Measurements from ENCODE around the gene MXI1.

The MXI1 gene

DNA sequence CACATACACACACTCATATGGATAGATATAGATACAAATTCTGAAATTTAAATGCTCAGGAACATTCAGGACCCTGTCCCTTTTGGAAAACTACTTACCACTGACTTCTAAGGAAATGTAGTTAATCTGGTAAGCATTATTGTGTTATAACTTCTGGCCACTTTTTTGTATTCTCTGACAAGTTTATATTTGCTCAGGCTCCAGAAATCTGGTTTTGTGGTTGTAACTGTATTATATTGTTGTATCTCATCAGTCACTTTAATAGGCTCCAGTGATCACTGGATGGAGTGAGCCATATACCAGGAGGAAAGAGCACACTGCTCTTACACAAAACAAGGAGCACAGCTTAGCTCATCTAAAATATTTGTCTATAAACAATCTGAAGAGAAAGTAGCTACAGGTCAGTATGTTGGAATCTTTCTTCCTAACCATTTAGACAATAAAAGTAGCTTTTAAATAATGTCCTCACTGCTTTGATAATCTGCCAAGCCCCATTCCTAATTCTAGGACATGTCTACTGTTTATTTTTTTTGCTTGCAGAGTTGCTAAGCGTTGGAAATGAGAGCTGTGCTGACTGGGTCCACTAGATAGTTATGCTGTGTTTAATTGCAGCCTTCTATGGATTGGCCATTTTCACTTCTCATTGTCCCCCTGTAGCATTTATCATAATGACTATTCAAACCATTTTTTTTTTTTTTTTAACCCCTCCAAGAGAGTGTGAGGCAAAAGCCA is 53.5 kb downstream of the MXI1 start:
- TF ChIP-seq GABPA (IDR thresholded peaks at IDR 0.05; ENCODE audit: low read depth) (no peak), SPI1 (IDR thresholded peaks at IDR 0.05; ENCODE audit: borderline replicate concordance, low read depth) (no peak), POLR2AphosphoS5 (IDR thresholded peaks at IDR 0.05; ENCODE audit: low read depth) (no peak)
- TF ChIP-seq, protein P1, sequence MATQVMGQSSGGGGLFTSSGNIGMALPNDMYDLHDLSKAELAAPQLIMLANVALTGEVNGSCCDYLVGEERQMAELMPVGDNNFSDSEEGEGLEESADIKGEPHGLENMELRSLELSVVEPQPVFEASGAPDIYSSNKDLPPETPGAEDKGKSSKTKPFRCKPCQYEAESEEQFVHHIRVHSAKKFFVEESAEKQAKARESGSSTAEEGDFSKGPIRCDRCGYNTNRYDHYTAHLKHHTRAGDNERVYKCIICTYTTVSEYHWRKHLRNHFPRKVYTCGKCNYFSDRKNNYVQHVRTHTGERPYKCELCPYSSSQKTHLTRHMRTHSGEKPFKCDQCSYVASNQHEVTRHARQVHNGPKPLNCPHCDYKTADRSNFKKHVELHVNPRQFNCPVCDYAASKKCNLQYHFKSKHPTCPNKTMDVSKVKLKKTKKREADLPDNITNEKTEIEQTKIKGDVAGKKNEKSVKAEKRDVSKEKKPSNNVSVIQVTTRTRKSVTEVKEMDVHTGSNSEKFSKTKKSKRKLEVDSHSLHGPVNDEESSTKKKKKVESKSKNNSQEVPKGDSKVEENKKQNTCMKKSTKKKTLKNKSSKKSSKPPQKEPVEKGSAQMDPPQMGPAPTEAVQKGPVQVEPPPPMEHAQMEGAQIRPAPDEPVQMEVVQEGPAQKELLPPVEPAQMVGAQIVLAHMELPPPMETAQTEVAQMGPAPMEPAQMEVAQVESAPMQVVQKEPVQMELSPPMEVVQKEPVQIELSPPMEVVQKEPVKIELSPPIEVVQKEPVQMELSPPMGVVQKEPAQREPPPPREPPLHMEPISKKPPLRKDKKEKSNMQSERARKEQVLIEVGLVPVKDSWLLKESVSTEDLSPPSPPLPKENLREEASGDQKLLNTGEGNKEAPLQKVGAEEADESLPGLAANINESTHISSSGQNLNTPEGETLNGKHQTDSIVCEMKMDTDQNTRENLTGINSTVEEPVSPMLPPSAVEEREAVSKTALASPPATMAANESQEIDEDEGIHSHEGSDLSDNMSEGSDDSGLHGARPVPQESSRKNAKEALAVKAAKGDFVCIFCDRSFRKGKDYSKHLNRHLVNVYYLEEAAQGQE (IDR thresholded peaks at IDR 0.05; ENCODE audit: insufficient replicate concordance, low read depth) = no peak
- TF ChIP-seq, protein P2, sequence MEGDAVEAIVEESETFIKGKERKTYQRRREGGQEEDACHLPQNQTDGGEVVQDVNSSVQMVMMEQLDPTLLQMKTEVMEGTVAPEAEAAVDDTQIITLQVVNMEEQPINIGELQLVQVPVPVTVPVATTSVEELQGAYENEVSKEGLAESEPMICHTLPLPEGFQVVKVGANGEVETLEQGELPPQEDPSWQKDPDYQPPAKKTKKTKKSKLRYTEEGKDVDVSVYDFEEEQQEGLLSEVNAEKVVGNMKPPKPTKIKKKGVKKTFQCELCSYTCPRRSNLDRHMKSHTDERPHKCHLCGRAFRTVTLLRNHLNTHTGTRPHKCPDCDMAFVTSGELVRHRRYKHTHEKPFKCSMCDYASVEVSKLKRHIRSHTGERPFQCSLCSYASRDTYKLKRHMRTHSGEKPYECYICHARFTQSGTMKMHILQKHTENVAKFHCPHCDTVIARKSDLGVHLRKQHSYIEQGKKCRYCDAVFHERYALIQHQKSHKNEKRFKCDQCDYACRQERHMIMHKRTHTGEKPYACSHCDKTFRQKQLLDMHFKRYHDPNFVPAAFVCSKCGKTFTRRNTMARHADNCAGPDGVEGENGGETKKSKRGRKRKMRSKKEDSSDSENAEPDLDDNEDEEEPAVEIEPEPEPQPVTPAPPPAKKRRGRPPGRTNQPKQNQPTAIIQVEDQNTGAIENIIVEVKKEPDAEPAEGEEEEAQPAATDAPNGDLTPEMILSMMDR (IDR thresholded peaks at IDR 0.05; ENCODE audit: insufficient read depth, low read length) = no peak
- DNase-seq (ENCODE audit: low read depth in 1 of 2, low spot score in 1 of 2) = no peak
- H3K4me3 ChIP-seq (replicated peaks; ENCODE audit: insufficient read depth, low read length) = no peak overlapping the region
- no peak overlapping the region for H3K27ac ChIP-seq (replicated peaks)
- H3K27me3 ChIP-seq (ENCODE audit: insufficient read depth, poor library complexity, severe bottlenecking) = no peaks in the 10 kb centered on the region

DNA sequence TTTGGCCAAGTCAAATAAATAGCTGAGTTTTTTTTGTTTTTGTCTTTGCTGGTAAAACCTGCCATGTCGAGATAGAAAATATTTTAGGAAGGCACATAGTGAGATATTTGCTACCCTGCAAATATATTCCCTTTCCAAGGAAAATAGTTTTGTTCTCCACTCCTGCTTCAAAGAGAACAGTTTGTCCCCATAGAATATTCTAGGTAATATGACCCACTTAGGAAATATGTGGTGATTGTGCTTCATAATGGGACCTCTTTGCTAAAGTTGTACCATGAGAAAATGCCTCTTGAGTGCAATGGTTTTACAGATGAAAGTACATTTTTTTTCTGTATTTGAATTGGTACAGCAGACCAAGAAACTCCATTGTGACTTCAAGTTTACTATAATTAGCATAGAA is 55.8 kb downstream of the MXI1 start:
- no peak overlapping the region for H3K4me3 ChIP-seq (replicated peaks; ENCODE audit: insufficient read depth, low read length)
- no peak for DNase-seq (ENCODE audit: low read depth in 1 of 2, low spot score in 1 of 2)
- H3K27me3 ChIP-seq (ENCODE audit: insufficient read depth, poor library complexity, severe bottlenecking) = no peaks in the 10 kb centered on the region

GRCh38 chr10:110265573-110266193 is 58.3 kb downstream of the MXI1 start:
- H3K27ac ChIP-seq (replicated peaks) = no peak overlapping the region
- TF ChIP-seq GABPA (IDR thresholded peaks at IDR 0.05; ENCODE audit: low read depth) (no peak), SPI1 (IDR thresholded peaks at IDR 0.05; ENCODE audit: borderline replicate concordance, low read depth) (no peak), POLR2AphosphoS5 (IDR thresholded peaks at IDR 0.05; ENCODE audit: low read depth) (no peak)
- TF ChIP-seq, protein P1 (IDR thresholded peaks at IDR 0.05; ENCODE audit: insufficient replicate concordance, low read depth) = no peak
- TF ChIP-seq, protein P2 (IDR thresholded peaks at IDR 0.05; ENCODE audit: insufficient read depth, low read length) = no peak

More for the DNA sequence above, 55.8 kb downstream of the MXI1 start:
- TF ChIP-seq, protein P2 (IDR thresholded peaks at IDR 0.05; ENCODE audit: insufficient read depth, low read length) = no peak
- TF ChIP-seq, protein P1 (IDR thresholded peaks at IDR 0.05; ENCODE audit: insufficient replicate concordance, low read depth) = no peak
- TF ChIP-seq POLR2AphosphoS5 (IDR thresholded peaks at IDR 0.05; ENCODE audit: low read depth) = no peak
- no peak for TF ChIP-seq GABPA (IDR thresholded peaks at IDR 0.05; ENCODE audit: low read depth)
- TF ChIP-seq SPI1 (IDR thresholded peaks at IDR 0.05; ENCODE audit: borderline replicate concordance, low read depth) = no peak
- H3K27ac ChIP-seq (replicated peaks) = no peak overlapping the region

More at GRCh38 chr10:110265573-110266193, 58.3 kb downstream of the MXI1 start:
- no peaks in the 10 kb centered on the region for H3K27me3 ChIP-seq (ENCODE audit: insufficient read depth, poor library complexity, severe bottlenecking)
- no peak for DNase-seq (ENCODE audit: low read depth in 1 of 2, low spot score in 1 of 2)
- no peak overlapping the region for H3K4me3 ChIP-seq (replicated peaks; ENCODE audit: insufficient read depth, low read length)
